Effector memory CD4-positive, alpha-beta T cell (primary cell): ENCODE measurements around the gene AFDN.

Source experiments
- DNase-seq, 3 donors: peaks; one replicate each; pipeline ENCODE4 v3.0.0-alpha.2; 2020
- H3K27ac ChIP-seq: 2 replicates; pipeline ENCODE4 v1.7.0; 2013; ENCODE audit warnings: mild to moderate bottlenecking, low read length, moderate library complexity; ENCODE audit not compliant: insufficient read depth, poor library complexity, severe bottlenecking
- H3K27me3 ChIP-seq: replicated peaks from 2 replicates; pipeline ENCODE4 v1.7.0; 2013; ENCODE audit warnings: mild to moderate bottlenecking, low read length; ENCODE audit not compliant: insufficient read depth, control insufficient read depth, poor library complexity, severe bottlenecking
- H3K36me3 ChIP-seq: 2 replicates; pipeline ENCODE4 v1.7.0; 2013; ENCODE audit warnings: mild to moderate bottlenecking, low read length, moderate library complexity; ENCODE audit not compliant: control insufficient read depth, insufficient read depth
- H3K4me1 ChIP-seq: 2 replicates; pipeline ENCODE4 v1.7.0; 2013; ENCODE audit warnings: low read length, mild to moderate bottlenecking; ENCODE audit not compliant: control insufficient read depth, insufficient read depth, poor library complexity, severe bottlenecking
- H3K4me3 ChIP-seq: 2 replicates; pipeline ENCODE4 v1.7.0; 2013; ENCODE audit warnings: low read length, low read depth, mild to moderate bottlenecking; ENCODE audit not compliant: insufficient read depth, poor library complexity, severe bottlenecking
- H3K9me3 ChIP-seq: 2 replicates; pipeline ENCODE4 v1.7.0; 2013; ENCODE audit warnings: mild to moderate bottlenecking, low read length, moderate library complexity; ENCODE audit not compliant: control insufficient read depth

AFDN gene

GRCh38 chr6:167787896-167788562, 38.7 kb upstream of the AFDN start:
- H3K4me1 ChIP-seq: no peaks in the 10 kb centered on the region
- no peaks in the 10 kb centered on the region for H3K36me3 ChIP-seq
- no peak overlapping the region for H3K27ac ChIP-seq
- no peaks in the 10 kb centered on the region for H3K27me3 ChIP-seq
- DNase-seq: no peak
- H3K4me3 ChIP-seq: no peak overlapping the region
- no peaks in the 10 kb centered on the region for H3K9me3 ChIP-seq

- H3K4me1 ChIP-seq: no peaks in the 10 kb centered on the region
- no peak overlapping the region for H3K27ac ChIP-seq
- H3K36me3 ChIP-seq: no peaks in the 10 kb centered on the region
- DNase-seq: no peak
- no peak overlapping the region for H3K4me3 ChIP-seq
- H3K27me3 ChIP-seq: no peaks in the 10 kb centered on the region
- H3K9me3 ChIP-seq: no peaks in the 10 kb centered on the region
Observed at GRCh38 chr6:167788563-167788903, 38.2 kb upstream of the AFDN start.

GRCh38 chr6:167789358-167789757, 37.4 kb upstream of the AFDN start:
- Histone ChIP-seq H3K4me1 (no peaks in the 10 kb centered on the region), H3K36me3 (no peaks in the 10 kb centered on the region), H3K4me3 (no peak overlapping the region), H3K9me3 (no peaks in the 10 kb centered on the region), H3K27me3 (no peaks in the 10 kb centered on the region), H3K27ac (no peak overlapping the region)
- no peak for DNase-seq

- Histone ChIP-seq H3K4me3 (no peak overlapping the region), H3K36me3 (no peaks in the 10 kb centered on the region), H3K4me1 (peaks cover 4% of the 10 kb centered on the region), H3K9me3 (no peaks in the 10 kb centered on the region), H3K27me3 (peaks cover 7% of the 10 kb centered on the region), H3K27ac (no peak overlapping the region)
- DNase-seq: no peak
Observed at GRCh38 chr6:167791091-167791779, 35.5 kb upstream of the AFDN start.

GRCh38 chr6:167791780-167792478, 34.8 kb upstream of the AFDN start:
- Histone ChIP-seq H3K4me3 (no peak overlapping the region), H3K36me3 (no peaks in the 10 kb centered on the region), H3K4me1 (peaks cover 7% of the 10 kb centered on the region), H3K9me3 (no peaks in the 10 kb centered on the region), H3K27me3 (peaks cover 8% of the 10 kb centered on the region), H3K27ac (no peak overlapping the region)
- no peak for DNase-seq

- DNase-seq: no peak
- no peak overlapping the region for H3K4me3 ChIP-seq
- no peaks in the 10 kb centered on the region for H3K9me3 ChIP-seq
- peaks cover 8% of the 10 kb centered on the region for H3K27me3 ChIP-seq
- no peak overlapping the region for H3K27ac ChIP-seq
- peaks cover 7% of the 10 kb centered on the region for H3K4me1 ChIP-seq
- no peaks in the 10 kb centered on the region for H3K36me3 ChIP-seq
Observed at GRCh38 chr6:167793421-167793820, 33.3 kb upstream of the AFDN start.

GRCh38 chr6:167794161-167795157, 32.3 kb upstream of the AFDN start:
- H3K4me1 ChIP-seq: peaks cover 7% of the 10 kb centered on the region
- H3K27ac ChIP-seq: no peak overlapping the region
- H3K4me3 ChIP-seq: no peak overlapping the region
- H3K36me3 ChIP-seq: no peaks in the 10 kb centered on the region
- H3K27me3 ChIP-seq: peaks cover 8% of the 10 kb centered on the region
- no peaks in the 10 kb centered on the region for H3K9me3 ChIP-seq
- no peak for DNase-seq

GRCh38 chr6:167795321-167795811, 31.3 kb upstream of the AFDN start:
- Histone ChIP-seq H3K4me1 (peaks cover 7% of the 10 kb centered on the region), H3K4me3 (no peak overlapping the region), H3K9me3 (no peaks in the 10 kb centered on the region), H3K27ac (no peak overlapping the region), H3K36me3 (no peaks in the 10 kb centered on the region), H3K27me3 (peaks cover 8% of the 10 kb centered on the region)
- no peak for DNase-seq

GRCh38 chr6:167795874-167796191, 30.9 kb upstream of the AFDN start:
- Histone ChIP-seq H3K36me3 (no peaks in the 10 kb centered on the region), H3K9me3 (no peaks in the 10 kb centered on the region), H3K4me1 (peaks cover 7% of the 10 kb centered on the region), H3K4me3 (no peak overlapping the region), H3K27ac (no peak overlapping the region), H3K27me3 (peaks cover 8% of the 10 kb centered on the region)
- DNase-seq: no peak
